ENCODE measurements around the gene PRPS1L1. TPM values are rescaled to one million over a fixed set of nuclear protein-coding genes. Genes with fewer than 3 reads are reported as not detected.

PRPS1L1 gene
- total RNA-seq, 1 experiment from 2014 or later = not detected

GRCh38 chr7:17985473-17986239 is 42.0 kb downstream of the PRPS1L1 start:
- no peak overlapping the region for H3K4me3 Mint-ChIP-seq
- Histone ChIP-seq H3K27me3 (ENCODE audit: insufficient read depth, low read length) (no peaks in the 10 kb centered on the region), H2BK20ac (ENCODE audit: low read depth, low read length, poor library complexity, severe bottlenecking) (no peak overlapping the region), H2BK15ac (ENCODE audit: low read depth, low read length) (no peak overlapping the region), H4K20me1 (ENCODE audit: control insufficient read depth, insufficient read depth, insufficient read length) (no peaks in the 10 kb centered on the region), H3K79me2 (ENCODE audit: insufficient read depth, low read length) (no peaks in the 10 kb centered on the region), H3K23me2 (ENCODE audit: insufficient read length, low read depth, low read length, poor library complexity, severe bottlenecking) (no peaks in the 10 kb centered on the region), H3K18ac (ENCODE audit: insufficient read length, low read depth, low read length) (no peak overlapping the region), H4K5ac (ENCODE audit: insufficient read length, low read depth, low read length) (no peak overlapping the region), H2BK120ac (ENCODE audit: low read depth, low read length, poor library complexity, severe bottlenecking) (no peak overlapping the region), H2AFZ (ENCODE audit: low read length) (no peak overlapping the region), H2BK12ac (ENCODE audit: insufficient read length, low read depth, low read length) (no peak overlapping the region), H3K4me1 (ENCODE audit: insufficient read depth, low read length) (no peaks in the 10 kb centered on the region), H2BK5ac (ENCODE audit: insufficient read length, low read length) (no peak overlapping the region), H4K91ac (ENCODE audit: insufficient read length, low read depth, low read length) (no peak overlapping the region), H3K4ac (ENCODE audit: low read depth, low read length) (no peak overlapping the region), H3K79me1 (ENCODE audit: insufficient read depth, low read depth, low read length, poor library complexity, severe bottlenecking) (no peaks in the 10 kb centered on the region), H3T11ph (ENCODE audit: low read length) (no peak overlapping the region), H3K4me2 (ENCODE audit: insufficient read depth, insufficient read length, low read length) (no peak overlapping the region), H2AK5ac (ENCODE audit: insufficient read length, low read length) (no peak overlapping the region), H3K9me3 (ENCODE audit: control insufficient read depth, low read depth, low read length) (no peaks in the 10 kb centered on the region), H3K56ac (ENCODE audit: insufficient read length, low read depth, low read length) (no peak overlapping the region), H3K14ac (ENCODE audit: insufficient read depth, low read length) (no peak overlapping the region), H4K8ac (replicated peaks; ENCODE audit: insufficient read length, low read depth, low read length) (no peak overlapping the region), H3K27ac (ENCODE audit: insufficient read length, low read depth, low read length) (no peak overlapping the region), H3K23ac (ENCODE audit: insufficient read length, low read depth, low read length) (no peak overlapping the region), H3K9ac (ENCODE audit: extremely low read depth, insufficient read length, low read length) (no peak overlapping the region)
- no peaks in the 10 kb centered on the region for H3K4me1 Mint-ChIP-seq
- no peaks in the 10 kb centered on the region for H3K36me3 Mint-ChIP-seq (ENCODE audit: insufficient read depth in 1 of 3, low read depth in 3 of 3)
- H3K27me3 Mint-ChIP-seq (ENCODE audit: low read depth) = no peaks in the 10 kb centered on the region
- no peaks in the 10 kb centered on the region; a peak in 1 of 5 replicates for H3K9me3 Mint-ChIP-seq
- no CpG with 5 or more reads among the region's 6 CpGs for whole genome bisulfite sequencing (ENCODE audit: extremely low coverage, insufficient read length, low lambda C conversion rate)
- no peak for DNase-seq
- peak; percentile 26; the same call in 2 of the 3 replicates for TF ChIP-seq CTCF (conservative IDR thresholded peaks at IDR 0.05)
- no peak overlapping the region; a peak in 3 of 7 replicates for H3K27ac Mint-ChIP-seq
